ENCODE data around the gene NSFL1C.
"Not testable (repeated sequence)": the region's sequence is repeated elsewhere in the genome, so short reads cannot be mapped to it uniquely, and the experiment has no call there.

NSFL1C gene

GRCh38 chr20:1423625-1424106 is 43.0 kb downstream of the NSFL1C start:
- no peak for DNase-seq (ENCODE audit: low read depth)

- no peak for DNase-seq (ENCODE audit: low read depth)
Observed at GRCh38 chr20:1423206-1423605, 43.4 kb downstream of the NSFL1C start.

GRCh38 chr20:1422753-1423152 is 43.9 kb downstream of the NSFL1C start:
- no peak for DNase-seq (ENCODE audit: low read depth)

GRCh38 chr20:1420066-1420465 is 46.6 kb downstream of the NSFL1C start:
- DNase-seq (ENCODE audit: low read depth), result no peak

GRCh38 chr20:1418350-1418749 is 48.3 kb downstream of the NSFL1C start:
- no peak for DNase-seq (ENCODE audit: low read depth)

- DNase-seq (ENCODE audit: low read depth), result no peak
Observed at GRCh38 chr20:1417790-1418189, 48.9 kb downstream of the NSFL1C start.

GRCh38 chr20:1417273-1417672 is 49.4 kb downstream of the NSFL1C start:
- no peak for DNase-seq (ENCODE audit: low read depth)

- no peak for DNase-seq (ENCODE audit: low read depth)
Observed at GRCh38 chr20:1415667-1416468, 50.8 kb downstream of the NSFL1C start.

- no peak for DNase-seq (ENCODE audit: low read depth)
Observed at GRCh38 chr20:1414982-1415381, 51.7 kb downstream of the NSFL1C start.

GRCh38 chr20:1405801-1406200 is 60.8 kb downstream of the NSFL1C start:
- no peak for DNase-seq (ENCODE audit: low read depth)

GRCh38 chr20:1403624-1404023 is 63.0 kb downstream of the NSFL1C start:
- DNase-seq (ENCODE audit: low read depth), result no peak

GRCh38 chr20:1402149-1402548 is 64.5 kb downstream of the NSFL1C start:
- DNase-seq (ENCODE audit: low read depth), result no peak

GRCh38 chr20:1401451-1401907 is 65.2 kb downstream of the NSFL1C start:
- no peak for DNase-seq (ENCODE audit: low read depth)

GRCh38 chr20:1399678-1400366 is 66.8 kb downstream of the NSFL1C start:
- not testable (repeated sequence) for DNase-seq (ENCODE audit: low read depth)

- not testable (repeated sequence) for DNase-seq (ENCODE audit: low read depth)
Observed at GRCh38 chr20:1398185-1398584, 68.5 kb downstream of the NSFL1C start.

GRCh38 chr20:1397710-1398109 is 68.9 kb downstream of the NSFL1C start:
- DNase-seq (ENCODE audit: low read depth), result no peak

GRCh38 chr20:1396702-1397101 is 69.9 kb downstream of the NSFL1C start:
- no peak for DNase-seq (ENCODE audit: low read depth)

GRCh38 chr20:1396264-1396663 is 70.4 kb downstream of the NSFL1C start:
- no peak for DNase-seq (ENCODE audit: low read depth)

- no peak for DNase-seq (ENCODE audit: low read depth)
Observed at GRCh38 chr20:1394686-1395085, 72.0 kb downstream of the NSFL1C start.

GRCh38 chr20:1393507-1393882 is 73.2 kb downstream of the NSFL1C start:
- no peak for DNase-seq (ENCODE audit: low read depth)

- DNase-seq (ENCODE audit: low read depth), result peak; percentile 84
Observed at GRCh38 chr20:1392693-1393506, 73.7 kb downstream of the NSFL1C start, which contains the start of gene FKBP1A. TSS of gene FKBP1A (minus strand) at chr20:1393054. CDS start at chr20:1392998, 56 bp downstream.

GRCh38 chr20:1392443-1392692 is 74.3 kb downstream of the NSFL1C start:
- DNase-seq (ENCODE audit: low read depth), result no peak
